HCT116 (cell line): ENCODE results near the gene DERL3. TPM values are rescaled to one million over a fixed set of nuclear protein-coding genes. Genes with fewer than 3 reads are reported as not detected.

Experiments used
- ATAC-seq: fragments of 200-7000 bp; cut with Tn5 transposase; 2 replicates; pipeline ENCODE4 v1.9.1; 2020; ENCODE audit warnings: mild to moderate bottlenecking, moderate library complexity
- BruUV-seq: library from RNA; stranded (reverse); fragments of 400-500 nt; replicated peaks from 2 replicates; lab custom pipeline; 2021; lab: Mats Ljungman, UMichigan
- CTCF ChIA-PET: fragments of 300-600 bp; sonication (Branson Sonifier 250); formaldehyde crosslinking; loops from one replicate; lab custom pipeline; 2021; ENCODE audit warnings: antibody characterized with exemption; lab: Charles Lee
- POLR2A ChIA-PET: fragments of 300-600, 350-600 bp; sonication (Branson Sonifier 250); formaldehyde crosslinking; loops from one replicate; lab custom pipeline; 2021; ENCODE audit warnings: antibody characterized with exemption; lab: Charles Lee
- RAD21 ChIA-PET, 2 experiments: fragments of 300-600 bp; sonication (Branson Sonifier 250); formaldehyde crosslinking; loops; one replicate each; lab custom pipeline; 2023; ENCODE audit warnings: low total read pairs in 2 of 2; ENCODE audit not compliant: uncharacterized antibody in 2 of 2, unreplicated experiment in 2 of 2, low non-redundant PET in 1 of 2; lab: Charles Lee
- DNase-seq: peaks from one replicate; pipeline ENCODE4 v3.0.0-alpha.2; 2010; ENCODE audit warnings: low read depth, low spot score
- H2AFZ ChIP-seq: fragments of 200-600 bp; shearing (Covaris generic), sonication (generic); 2 replicates; pipeline ENCODE4 v1.6.1; 2017; ENCODE audit warnings: low read depth, mixed run types, mixed read lengths, antibody characterized with exemption, low read length; ENCODE audit not compliant: poor library complexity, severe bottlenecking
- H3K27ac ChIP-seq: 2 replicates; pipeline ENCODE4 v1.5.1; 2012; ENCODE audit warnings: low read depth, low read length
- H3K27me3 ChIP-seq: fragments of 200-600 bp; sonication (generic); 2 replicates; pipeline ENCODE4 v1.6.1; 2016; ENCODE audit warnings: mixed run types, low read length, mixed read lengths; ENCODE audit not compliant: insufficient read depth
- H3K36me3 ChIP-seq, 2 experiments: fragments of 200-500 bp in 1 of 2; fragments of 200-600 bp in 1 of 2; sonication (Bioruptor generic) in 1 of 2; sonication (generic) in 1 of 2; 2 replicates each; pipeline versions ENCODE4 v1.5.1 to v1.6.1; 2014 to 2016; ENCODE audit warnings: low read length in 2 of 2, inconsistent platforms in 1 of 2, mixed read lengths in 1 of 2, mixed run types in 1 of 2; ENCODE audit not compliant: insufficient read depth in 2 of 2, control insufficient read depth in 1 of 2
- H3K4me1 ChIP-seq, 2 experiments: fragments of 200-600 bp in 1 of 2; sonication (generic) in 1 of 2; 2 replicates each; pipeline versions ENCODE4 v1.5.1 to v1.6.1; 2012 to 2017; ENCODE audit warnings: low read length in 2 of 2, inconsistent platforms in 1 of 2, mild to moderate bottlenecking in 1 of 2, mixed read lengths in 1 of 2, mixed run types in 1 of 2, moderate library complexity in 1 of 2; ENCODE audit not compliant: insufficient read depth in 2 of 2, control insufficient read depth in 1 of 2
- H3K4me2 ChIP-seq: fragments of 200-600 bp; sonication (generic); 2 replicates; pipeline ENCODE4 v1.6.1; 2017; ENCODE audit warnings: mixed run types, low read length, mixed read lengths
- H3K4me3 ChIP-seq, 2 experiments: fragments of 200-600 bp in 1 of 2; sonication (generic) in 1 of 2; replicated peaks in 1 of 2; 2 replicates each; pipeline ENCODE4 v1.5.1; 2011 to 2016; ENCODE audit warnings: low read length in 2 of 2, control low read depth in 1 of 2, low read depth in 1 of 2, mild to moderate bottlenecking in 1 of 2, mixed read lengths in 1 of 2, mixed run types in 1 of 2
- H3K79me2 ChIP-seq: fragments of 200-600 bp; sonication (generic); 2 replicates; pipeline ENCODE4 v1.6.1; 2017; ENCODE audit warnings: mild to moderate bottlenecking, mixed run types, low read length, moderate library complexity, mixed read lengths; ENCODE audit not compliant: insufficient read depth
- H3K9ac ChIP-seq: fragments of 200-600 bp; sonication (generic); 2 replicates; pipeline ENCODE4 v1.6.1; 2016; ENCODE audit warnings: low read length, mixed read lengths
- H3K9me2 ChIP-seq: fragments of 200-600 bp; sonication (generic), shearing (Covaris generic); 2 replicates; pipeline ENCODE4 v1.6.1; 2017; ENCODE audit warnings: mixed run types, mild to moderate bottlenecking, moderate library complexity; ENCODE audit not compliant: insufficient read depth
- H3K9me3 ChIP-seq, 2 experiments: fragments of 200-500 bp in 1 of 2; fragments of 200-600 bp in 1 of 2; sonication (Bioruptor generic) in 1 of 2; sonication (generic) in 1 of 2; 2 replicates each; pipeline ENCODE4 v1.6.1; 2014 to 2017; ENCODE audit warnings: low read length in 2 of 2, mixed read lengths in 2 of 2, inconsistent platforms in 1 of 2, low read depth in 1 of 2, mild to moderate bottlenecking in 1 of 2, mixed run types in 1 of 2, moderate library complexity in 1 of 2; ENCODE audit not compliant: control insufficient read depth in 1 of 2, insufficient read depth in 1 of 2
- H4K20me1 ChIP-seq: fragments of 200-600 bp; sonication (generic), shearing (Covaris generic); 2 replicates; pipeline ENCODE4 v1.6.1; 2017; ENCODE audit warnings: mixed run types, mild to moderate bottlenecking, moderate library complexity; ENCODE audit not compliant: insufficient read depth
- CBX3 ChIP-seq: IDR thresholded peaks from 2 replicates; pipeline ENCODE4 v1.6.1; 2012; ENCODE audit warnings: low read depth
- CEBPB ChIP-seq: IDR thresholded peaks from 2 replicates; pipeline ENCODE4 v1.6.1; 2012; ENCODE audit warnings: low read depth
- EGR1 ChIP-seq: IDR thresholded peaks from 2 replicates; pipeline ENCODE4 v1.6.1; 2012; ENCODE audit warnings: low read depth
- ELF1 ChIP-seq: IDR thresholded peaks from 2 replicates; pipeline ENCODE4 v1.6.1; 2012; ENCODE audit warnings: low read depth, borderline replicate concordance
- EZH2 ChIP-seq: fragments of 200-600 bp; sonication (generic); IDR thresholded peaks from 2 replicates; pipeline ENCODE4 v1.6.1; 2017; ENCODE audit warnings: antibody characterized with exemption, mixed run types
- JUND ChIP-seq: IDR thresholded peaks from 2 replicates; pipeline ENCODE4 v1.6.1; 2012
- POLR2A ChIP-seq: IDR thresholded peaks from 2 replicates; pipeline ENCODE4 v1.7.0; 2011; ENCODE audit warnings: borderline replicate concordance; ENCODE audit not compliant: insufficient read depth, insufficient read length; ENCODE audit errors: extremely low read depth
- SIN3A ChIP-seq: IDR thresholded peaks from 2 replicates; pipeline ENCODE4 v1.6.1; 2012; ENCODE audit warnings: low read depth
- SRF ChIP-seq: IDR thresholded peaks from 2 replicates; pipeline ENCODE4 v1.6.1; 2012; ENCODE audit warnings: low read depth
- ZFX ChIP-seq: fragments of 450-650 bp; IDR thresholded peaks from 2 replicates; pipeline ENCODE4 v1.6.1; 2017
- intact Hi-C: fragments of 100-400 bp; cut with micrococcal nuclease; formaldehyde crosslinking; loops from 2 replicates; pipeline ENCODE4 v1.10.0; 2022
- total RNA-seq: library from RNA; stranded (reverse); gene quantifications from one replicate; pipeline ENCODE4 v1.2.1, GENCODE V29; 2021; ENCODE audit not compliant: unreplicated experiment
- TF ChIP-seq, protein P1 (sequence below): IDR thresholded peaks from 2 replicates; pipeline ENCODE4 v1.6.1; 2012; ENCODE audit warnings: low read depth
- TF ChIP-seq, protein P2 (sequence below), 3 experiments: fragments of 200-600 bp in 1 of 3; sonication (generic) in 1 of 3; IDR thresholded peaks in 2 of 3; conservative IDR thresholded peaks in 1 of 3; 2 replicates each; pipeline ENCODE4 v1.5.1; 2012 to 2017; ENCODE audit warnings: low read depth in 2 of 3, low read length in 2 of 3, antibody characterized with exemption in 1 of 3, borderline replicate concordance in 1 of 3, control low read depth in 1 of 3, mild to moderate bottlenecking in 1 of 3, mixed read lengths in 1 of 3, mixed run types in 1 of 3, moderate library complexity in 1 of 3; ENCODE audit not compliant: insufficient read depth in 1 of 3

DERL3 gene
- total RNA-seq, 1 experiment from 2014 or later, result not detected

DNA sequence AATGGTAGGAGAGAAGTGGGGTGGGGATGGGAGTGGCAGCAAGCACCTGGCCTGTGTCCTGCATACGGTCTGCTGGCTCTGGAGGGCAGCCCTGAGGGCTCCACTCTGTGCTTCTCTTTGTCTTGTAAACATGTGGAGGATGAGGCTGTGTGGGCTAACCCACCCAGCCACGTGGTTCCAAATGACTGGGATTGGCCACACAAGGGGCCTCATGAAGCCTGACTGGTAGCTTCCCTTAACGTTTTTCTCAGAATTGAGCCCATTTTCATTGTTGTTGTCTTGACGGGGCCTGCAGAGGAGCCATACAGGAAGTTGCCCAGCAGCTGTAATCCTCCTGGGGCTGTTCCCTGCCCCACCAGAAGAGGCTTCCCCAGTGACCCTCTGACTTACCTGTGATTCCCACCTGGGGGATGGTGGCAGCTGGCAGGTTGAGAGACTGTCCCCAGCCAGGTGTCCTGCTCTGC lies 18.0 kb downstream of the DERL3 start:
- Histone ChIP-seq H3K79me2 (no peaks in the 10 kb centered on the region), H3K4me1 (no peaks in the 10 kb centered on the region), H3K4me3 (no peak overlapping the region), H3K9me2 (no peaks in the 10 kb centered on the region), H3K27ac (no peak overlapping the region), H3K9ac (no peak overlapping the region), H4K20me1 (no peaks in the 10 kb centered on the region), H3K27me3 (no peaks in the 10 kb centered on the region), H3K36me3 (peaks cover 18 to 29% of the 10 kb centered on the region in 2 experiments; a peak in 3 of 4 replicates), H3K9me3 (no peaks in the 10 kb centered on the region), H3K4me2 (no peak overlapping the region), H2AFZ (no peak overlapping the region)
- BruUV-seq, result no TSS peak
- CTCF ChIA-PET, result no interaction called here
- POLR2A ChIA-PET, result no interaction called here
- TF ChIP-seq, protein P1, sequence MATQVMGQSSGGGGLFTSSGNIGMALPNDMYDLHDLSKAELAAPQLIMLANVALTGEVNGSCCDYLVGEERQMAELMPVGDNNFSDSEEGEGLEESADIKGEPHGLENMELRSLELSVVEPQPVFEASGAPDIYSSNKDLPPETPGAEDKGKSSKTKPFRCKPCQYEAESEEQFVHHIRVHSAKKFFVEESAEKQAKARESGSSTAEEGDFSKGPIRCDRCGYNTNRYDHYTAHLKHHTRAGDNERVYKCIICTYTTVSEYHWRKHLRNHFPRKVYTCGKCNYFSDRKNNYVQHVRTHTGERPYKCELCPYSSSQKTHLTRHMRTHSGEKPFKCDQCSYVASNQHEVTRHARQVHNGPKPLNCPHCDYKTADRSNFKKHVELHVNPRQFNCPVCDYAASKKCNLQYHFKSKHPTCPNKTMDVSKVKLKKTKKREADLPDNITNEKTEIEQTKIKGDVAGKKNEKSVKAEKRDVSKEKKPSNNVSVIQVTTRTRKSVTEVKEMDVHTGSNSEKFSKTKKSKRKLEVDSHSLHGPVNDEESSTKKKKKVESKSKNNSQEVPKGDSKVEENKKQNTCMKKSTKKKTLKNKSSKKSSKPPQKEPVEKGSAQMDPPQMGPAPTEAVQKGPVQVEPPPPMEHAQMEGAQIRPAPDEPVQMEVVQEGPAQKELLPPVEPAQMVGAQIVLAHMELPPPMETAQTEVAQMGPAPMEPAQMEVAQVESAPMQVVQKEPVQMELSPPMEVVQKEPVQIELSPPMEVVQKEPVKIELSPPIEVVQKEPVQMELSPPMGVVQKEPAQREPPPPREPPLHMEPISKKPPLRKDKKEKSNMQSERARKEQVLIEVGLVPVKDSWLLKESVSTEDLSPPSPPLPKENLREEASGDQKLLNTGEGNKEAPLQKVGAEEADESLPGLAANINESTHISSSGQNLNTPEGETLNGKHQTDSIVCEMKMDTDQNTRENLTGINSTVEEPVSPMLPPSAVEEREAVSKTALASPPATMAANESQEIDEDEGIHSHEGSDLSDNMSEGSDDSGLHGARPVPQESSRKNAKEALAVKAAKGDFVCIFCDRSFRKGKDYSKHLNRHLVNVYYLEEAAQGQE, result no peak
- no peak for DNase-seq
- intact Hi-C loops, result no loop called here
- no peak for ATAC-seq
- RAD21 ChIA-PET, result no interaction called here

DNA sequence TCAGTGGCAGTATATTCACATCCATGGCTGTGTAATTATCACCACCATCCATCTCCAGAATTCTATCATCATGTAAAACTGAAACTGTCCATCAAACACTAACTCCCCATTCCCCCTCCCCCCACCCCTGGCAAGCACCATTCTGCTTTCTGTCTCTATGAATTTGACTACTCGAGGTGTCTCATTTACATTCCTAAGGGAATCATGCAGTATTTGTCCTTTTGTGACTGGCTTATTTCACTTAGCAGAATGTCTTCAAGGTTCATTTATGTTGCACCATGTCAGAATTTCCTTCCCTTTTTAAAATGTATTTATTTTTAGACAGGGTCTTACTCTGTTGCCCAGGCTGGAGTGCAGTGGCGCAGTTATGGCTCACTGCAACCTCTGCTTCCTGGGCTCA lies 20.3 kb downstream of the DERL3 start:
- ChIA-PET POLR2A (no interaction called here), RAD21 (no interaction called here)
- ATAC-seq, result no peak
- TF ChIP-seq SRF (no peak), EZH2 (no peak), CBX3 (no peak), ELF1 (no peak), POLR2A (no peak), JUND (no peak), EGR1 (no peak), SIN3A (no peak), ZFX (no peak), CEBPB (no peak)
- TF ChIP-seq, protein P1, result no peak
- TF ChIP-seq, protein P2, sequence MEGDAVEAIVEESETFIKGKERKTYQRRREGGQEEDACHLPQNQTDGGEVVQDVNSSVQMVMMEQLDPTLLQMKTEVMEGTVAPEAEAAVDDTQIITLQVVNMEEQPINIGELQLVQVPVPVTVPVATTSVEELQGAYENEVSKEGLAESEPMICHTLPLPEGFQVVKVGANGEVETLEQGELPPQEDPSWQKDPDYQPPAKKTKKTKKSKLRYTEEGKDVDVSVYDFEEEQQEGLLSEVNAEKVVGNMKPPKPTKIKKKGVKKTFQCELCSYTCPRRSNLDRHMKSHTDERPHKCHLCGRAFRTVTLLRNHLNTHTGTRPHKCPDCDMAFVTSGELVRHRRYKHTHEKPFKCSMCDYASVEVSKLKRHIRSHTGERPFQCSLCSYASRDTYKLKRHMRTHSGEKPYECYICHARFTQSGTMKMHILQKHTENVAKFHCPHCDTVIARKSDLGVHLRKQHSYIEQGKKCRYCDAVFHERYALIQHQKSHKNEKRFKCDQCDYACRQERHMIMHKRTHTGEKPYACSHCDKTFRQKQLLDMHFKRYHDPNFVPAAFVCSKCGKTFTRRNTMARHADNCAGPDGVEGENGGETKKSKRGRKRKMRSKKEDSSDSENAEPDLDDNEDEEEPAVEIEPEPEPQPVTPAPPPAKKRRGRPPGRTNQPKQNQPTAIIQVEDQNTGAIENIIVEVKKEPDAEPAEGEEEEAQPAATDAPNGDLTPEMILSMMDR (IDR thresholded peaks at IDR 0.05 in 2 of 3, conservative IDR thresholded peaks at IDR 0.05 in 1 of 3; ENCODE audit: borderline replicate concordance in 1 of 3, insufficient read depth in 1 of 3, low read depth in 2 of 3, low read length in 2 of 3), result no peak

More for the DNA sequence above, 20.3 kb downstream of the DERL3 start:
- H3K9ac ChIP-seq, result no peak overlapping the region
- H3K27ac ChIP-seq, result no peak overlapping the region
- no peak overlapping the region for H3K4me2 ChIP-seq
- H3K9me2 ChIP-seq, result no peaks in the 10 kb centered on the region
- H3K4me1 ChIP-seq, result no peaks in the 10 kb centered on the region
- H2AFZ ChIP-seq, result no peak overlapping the region
- BruUV-seq, result no TSS peak
- intact Hi-C loops, result no loop called here
- no peaks in the 10 kb centered on the region for H4K20me1 ChIP-seq
- DNase-seq, result no peak
- no peak overlapping the region for H3K4me3 ChIP-seq
- peaks cover 11 to 14% of the 10 kb centered on the region in 2 experiments; a peak in 3 of 4 replicates for H3K36me3 ChIP-seq
- H3K9me3 ChIP-seq, result no peaks in the 10 kb centered on the region
- CTCF ChIA-PET, result no interaction called here
- H3K79me2 ChIP-seq, result no peaks in the 10 kb centered on the region
- H3K27me3 ChIP-seq, result no peaks in the 10 kb centered on the region
